ENCODE measurements around the gene LGR6. TPM values are rescaled to one million over a fixed set of nuclear protein-coding genes. Genes with fewer than 3 reads are reported as not detected.

Gene LGR6
- total RNA-seq, 1 donor from 2014 or later = not detected

DNA sequence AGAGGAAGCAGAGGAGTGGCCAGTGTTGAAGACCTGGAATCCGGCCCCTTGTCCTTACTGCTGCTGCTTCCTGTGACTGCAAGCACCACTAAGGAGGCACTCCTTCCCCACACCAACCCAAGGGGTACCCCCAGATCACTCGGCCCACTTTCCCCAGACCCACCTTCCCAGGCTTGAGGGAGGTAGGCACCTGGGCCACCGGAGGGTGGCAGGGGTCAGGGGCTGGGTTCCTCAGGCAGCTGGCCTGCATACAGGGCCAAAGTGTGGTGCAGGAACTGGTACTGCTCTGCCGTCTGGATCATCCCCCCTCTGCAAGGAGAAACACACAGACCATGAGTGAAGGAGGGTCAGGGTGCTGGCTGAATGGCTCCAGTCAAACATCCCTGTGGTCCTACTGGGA, 45.2 kb upstream of the LGR6 start:
- DNase-seq (ENCODE audit: low read depth) (no peak), FAIRE-seq (no peak)
- TF ChIP-seq, protein P1, sequence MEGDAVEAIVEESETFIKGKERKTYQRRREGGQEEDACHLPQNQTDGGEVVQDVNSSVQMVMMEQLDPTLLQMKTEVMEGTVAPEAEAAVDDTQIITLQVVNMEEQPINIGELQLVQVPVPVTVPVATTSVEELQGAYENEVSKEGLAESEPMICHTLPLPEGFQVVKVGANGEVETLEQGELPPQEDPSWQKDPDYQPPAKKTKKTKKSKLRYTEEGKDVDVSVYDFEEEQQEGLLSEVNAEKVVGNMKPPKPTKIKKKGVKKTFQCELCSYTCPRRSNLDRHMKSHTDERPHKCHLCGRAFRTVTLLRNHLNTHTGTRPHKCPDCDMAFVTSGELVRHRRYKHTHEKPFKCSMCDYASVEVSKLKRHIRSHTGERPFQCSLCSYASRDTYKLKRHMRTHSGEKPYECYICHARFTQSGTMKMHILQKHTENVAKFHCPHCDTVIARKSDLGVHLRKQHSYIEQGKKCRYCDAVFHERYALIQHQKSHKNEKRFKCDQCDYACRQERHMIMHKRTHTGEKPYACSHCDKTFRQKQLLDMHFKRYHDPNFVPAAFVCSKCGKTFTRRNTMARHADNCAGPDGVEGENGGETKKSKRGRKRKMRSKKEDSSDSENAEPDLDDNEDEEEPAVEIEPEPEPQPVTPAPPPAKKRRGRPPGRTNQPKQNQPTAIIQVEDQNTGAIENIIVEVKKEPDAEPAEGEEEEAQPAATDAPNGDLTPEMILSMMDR (IDR thresholded peaks at IDR 0.05; ENCODE audit: insufficient read depth, low read length, severe bottlenecking) = no peak
- Histone ChIP-seq H3K36me3 (ENCODE audit: control insufficient read depth, insufficient read depth, low read length) (no peaks in the 10 kb centered on the region), H3K27me3 (ENCODE audit: control insufficient read depth, insufficient read depth, low read length) (no peaks in the 10 kb centered on the region), H3K4me3 (ENCODE audit: low read depth, low read length) (no peak overlapping the region)

DNA sequence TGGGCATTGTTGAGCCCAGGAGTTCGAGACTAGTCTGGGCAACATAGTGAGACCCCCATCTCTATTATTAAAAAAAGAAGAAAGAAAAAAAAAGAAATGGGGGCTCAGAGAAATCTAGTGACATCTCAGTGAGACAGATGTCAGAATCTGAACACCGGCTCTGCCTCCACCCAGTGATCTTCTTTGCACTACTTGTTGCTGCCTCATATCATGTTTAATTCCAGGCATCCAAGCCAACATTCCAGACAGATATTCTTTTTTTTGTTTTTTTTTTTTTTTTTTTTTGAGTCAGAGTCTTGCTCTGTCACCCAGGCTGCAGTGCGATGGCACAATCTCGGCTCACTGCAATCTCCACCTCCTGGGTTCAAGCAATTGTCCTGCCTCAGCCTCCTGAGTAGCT, 44.0 kb upstream of the LGR6 start:
- Histone ChIP-seq H3K36me3 (ENCODE audit: control insufficient read depth, insufficient read depth, low read length) (no peaks in the 10 kb centered on the region), H3K4me3 (ENCODE audit: low read depth, low read length) (no peak overlapping the region), H3K27me3 (ENCODE audit: control insufficient read depth, insufficient read depth, low read length) (no peaks in the 10 kb centered on the region)
- TF ChIP-seq, protein P1 (IDR thresholded peaks at IDR 0.05; ENCODE audit: insufficient read depth, low read length, severe bottlenecking) = no peak
- DNase-seq (ENCODE audit: low read depth) (no peak), FAIRE-seq (no peak)

- FAIRE-seq (no peak), DNase-seq (ENCODE audit: low read depth) (no peak)
- H3K4me3 ChIP-seq (ENCODE audit: low read depth, low read length) = no peak overlapping the region
- H3K27me3 ChIP-seq (ENCODE audit: control insufficient read depth, insufficient read depth, low read length) = no peaks in the 10 kb centered on the region
- no peaks in the 10 kb centered on the region for H3K36me3 ChIP-seq (ENCODE audit: control insufficient read depth, insufficient read depth, low read length)
- TF ChIP-seq, protein P1 (IDR thresholded peaks at IDR 0.05; ENCODE audit: insufficient read depth, low read length, severe bottlenecking) = no peak
Measured at GRCh38 chr1:202150187-202150586, 43.4 kb upstream of the LGR6 start.

DNA sequence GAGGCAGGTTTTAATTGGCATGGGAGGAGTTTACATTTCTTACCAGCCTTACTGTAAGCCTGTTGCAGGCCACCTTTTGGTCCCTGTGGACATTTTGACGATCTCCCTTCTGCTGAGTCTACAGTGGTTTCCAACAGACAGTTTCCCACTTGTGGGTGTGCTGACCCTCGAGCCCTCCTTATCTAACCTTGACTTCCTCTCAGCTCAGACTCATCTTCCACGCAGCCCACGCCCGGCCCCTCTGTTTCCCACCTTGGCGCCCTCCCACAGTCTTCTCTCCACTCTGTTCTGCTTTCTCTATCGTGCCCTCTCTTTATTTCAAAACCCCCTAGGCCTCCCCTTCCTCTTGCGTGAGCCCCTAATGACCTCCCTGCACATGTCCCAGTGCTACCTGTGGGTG, 43.0 kb upstream of the LGR6 start:
- Histone ChIP-seq H3K27me3 (ENCODE audit: control insufficient read depth, insufficient read depth, low read length) (no peaks in the 10 kb centered on the region), H3K4me3 (ENCODE audit: low read depth, low read length) (no peak overlapping the region), H3K36me3 (ENCODE audit: control insufficient read depth, insufficient read depth, low read length) (no peaks in the 10 kb centered on the region)
- no peak for FAIRE-seq
- no peak for DNase-seq (ENCODE audit: low read depth)
- TF ChIP-seq, protein P1 (IDR thresholded peaks at IDR 0.05; ENCODE audit: insufficient read depth, low read length, severe bottlenecking) = no peak

- no peaks in the 10 kb centered on the region for H3K27me3 ChIP-seq (ENCODE audit: control insufficient read depth, insufficient read depth, low read length)
- H3K4me3 ChIP-seq (ENCODE audit: low read depth, low read length) = no peak overlapping the region
- TF ChIP-seq, protein P1 (IDR thresholded peaks at IDR 0.05; ENCODE audit: insufficient read depth, low read length, severe bottlenecking) = no peak
- DNase-seq (ENCODE audit: low read depth) = no peak
- no peaks in the 10 kb centered on the region for H3K36me3 ChIP-seq (ENCODE audit: control insufficient read depth, insufficient read depth, low read length)
- no peak for FAIRE-seq
Measured at GRCh38 chr1:202151045-202151444, 42.6 kb upstream of the LGR6 start.

DNA sequence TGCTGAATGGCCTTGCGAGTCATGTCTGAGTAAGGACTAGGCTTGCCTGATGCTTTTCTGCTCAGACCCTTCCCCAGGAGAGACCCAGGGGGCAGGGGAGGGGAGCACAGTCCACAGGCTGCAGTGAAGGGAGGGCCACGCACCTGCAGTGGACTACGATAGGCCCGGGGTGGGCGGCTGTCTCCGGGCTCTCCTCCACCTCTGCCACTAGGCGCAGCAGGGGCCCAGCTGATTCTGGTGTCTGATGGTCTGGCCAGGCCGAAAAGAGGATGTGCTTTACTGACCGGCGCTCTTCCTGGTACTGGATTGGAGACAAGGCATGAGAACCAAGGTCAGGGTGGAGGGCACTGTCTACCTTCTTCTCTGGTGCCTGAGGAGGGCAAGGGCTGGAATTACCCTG, 41.2 kb upstream of the LGR6 start:
- FAIRE-seq (no peak), DNase-seq (ENCODE audit: low read depth) (no peak)
- H3K4me3 ChIP-seq (ENCODE audit: low read depth, low read length) = no peak overlapping the region
- TF ChIP-seq, protein P1 (IDR thresholded peaks at IDR 0.05; ENCODE audit: insufficient read depth, low read length, severe bottlenecking) = no peak
- no peaks in the 10 kb centered on the region for H3K27me3 ChIP-seq (ENCODE audit: control insufficient read depth, insufficient read depth, low read length)
- H3K36me3 ChIP-seq (ENCODE audit: control insufficient read depth, insufficient read depth, low read length) = no peaks in the 10 kb centered on the region

Measured in bronchial epithelial cell (primary cell).